Measurements from ENCODE around the gene ZNF750.

Gene ZNF750

GRCh38 chr17:82810644-82811430 is 29.0 kb downstream of the ZNF750 start:
- DNase-seq: no peak

GRCh38 chr17:82808921-82809905 is 30.6 kb downstream of the ZNF750 start:
- no peak for DNase-seq

GRCh38 chr17:82808006-82808405 is 31.8 kb downstream of the ZNF750 start:
- DNase-seq: no peak

GRCh38 chr17:82807562-82807961 is 32.3 kb downstream of the ZNF750 start:
- no peak for DNase-seq

- no peak for DNase-seq
These were observed 32.7 kb downstream of the ZNF750 start for GRCh38 chr17:82807101-82807500.

- DNase-seq: no peak
These were observed 33.2 kb downstream of the ZNF750 start for GRCh38 chr17:82806645-82807044.

- no peak for DNase-seq
These were observed 34.0 kb downstream of the ZNF750 start for GRCh38 chr17:82805823-82806222.

- no peak for DNase-seq
These were observed 34.6 kb downstream of the ZNF750 start for GRCh38 chr17:82805254-82805653.

GRCh38 chr17:82804442-82805191 is 35.2 kb downstream of the ZNF750 start:
- DNase-seq: no peak

GRCh38 chr17:82803606-82804005 is 36.2 kb downstream of the ZNF750 start:
- no peak for DNase-seq

GRCh38 chr17:82803185-82803584 is 36.6 kb downstream of the ZNF750 start:
- DNase-seq: no peak

- DNase-seq: no peak
These were observed 37.6 kb downstream of the ZNF750 start for GRCh38 chr17:82802075-82802780.

- no peak for DNase-seq
These were observed 38.3 kb downstream of the ZNF750 start for GRCh38 chr17:82801377-82801970.

- no peak for DNase-seq
These were observed 38.9 kb downstream of the ZNF750 start for GRCh38 chr17:82800885-82801284.

- DNase-seq: no peak
These were observed 40.2 kb downstream of the ZNF750 start for GRCh38 chr17:82799591-82799990.

GRCh38 chr17:82798752-82799151 is 41.1 kb downstream of the ZNF750 start:
- no peak for DNase-seq

- no peak for DNase-seq
These were observed 42.8 kb downstream of the ZNF750 start for GRCh38 chr17:82797061-82797460.

- no peak for DNase-seq
These were observed 44.2 kb downstream of the ZNF750 start for GRCh38 chr17:82795615-82796014.

- no peak for DNase-seq
These were observed 44.9 kb downstream of the ZNF750 start for GRCh38 chr17:82794781-82795482.

- no peak for DNase-seq
These were observed 45.7 kb downstream of the ZNF750 start for GRCh38 chr17:82793974-82794630.

GRCh38 chr17:82791532-82791931 is 48.3 kb downstream of the ZNF750 start:
- DNase-seq: no peak
